Mononuclear cell (primary cell): Measurements from ENCODE around the gene PPIL1. TPM values are rescaled to one million over a fixed set of nuclear protein-coding genes. Genes with fewer than 3 reads are reported as not detected.

Experiments used
- H3K27me3 ChIP-seq: 2 replicates; pipeline ENCODE4 v1.6.0; 2011; ENCODE audit warnings: low read length, control low read depth; ENCODE audit not compliant: insufficient read depth
- H3K4me1 ChIP-seq: 2 replicates; pipeline ENCODE4 v1.5.1; 2011; ENCODE audit warnings: mild to moderate bottlenecking, low read length, control low read depth; ENCODE audit not compliant: insufficient read depth
- H3K4me3 ChIP-seq: 2 replicates; pipeline ENCODE4 v1.5.1; 2011; ENCODE audit warnings: mild to moderate bottlenecking, low read length, moderate library complexity
- H3K9me3 ChIP-seq: 2 replicates; pipeline ENCODE4 v1.5.1; 2011; ENCODE audit warnings: low read depth, mild to moderate bottlenecking, control low read depth, low read length
- total RNA-seq: library from RNA; depleted of rRNA; stranded (reverse); fragments of >200 nt; gene quantifications from one replicate; pipeline ENCODE4 v1.2.3, GENCODE V29; 2012

The PPIL1 gene
- total RNA-seq, 1 donor: 5.0 TPM

DNA sequence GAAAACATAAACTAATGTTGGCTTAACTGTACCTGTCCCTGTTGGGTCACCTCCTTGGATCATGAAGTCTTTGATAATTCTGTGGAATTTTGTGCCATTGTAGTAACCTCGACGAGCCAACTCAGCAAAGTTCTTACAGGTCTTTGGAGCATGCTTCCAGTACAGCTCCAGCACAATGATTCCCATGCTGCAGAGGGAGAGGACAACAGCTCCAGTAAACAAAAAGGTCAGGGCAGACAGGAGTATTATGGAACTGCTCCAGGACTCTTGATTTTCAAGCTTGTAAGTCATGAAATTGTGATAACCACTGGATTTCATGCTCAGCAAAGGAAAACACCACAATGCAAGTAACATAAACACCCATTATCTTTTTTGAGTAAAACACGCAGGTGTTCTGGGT lies 2.9 kb downstream of the PPIL1 start:
- Histone ChIP-seq H3K4me1 (peaks cover 20% of the 10 kb centered on the region), H3K4me3 (no peak overlapping the region), H3K9me3 (no peaks in the 10 kb centered on the region), H3K27me3 (no peaks in the 10 kb centered on the region)

DNA sequence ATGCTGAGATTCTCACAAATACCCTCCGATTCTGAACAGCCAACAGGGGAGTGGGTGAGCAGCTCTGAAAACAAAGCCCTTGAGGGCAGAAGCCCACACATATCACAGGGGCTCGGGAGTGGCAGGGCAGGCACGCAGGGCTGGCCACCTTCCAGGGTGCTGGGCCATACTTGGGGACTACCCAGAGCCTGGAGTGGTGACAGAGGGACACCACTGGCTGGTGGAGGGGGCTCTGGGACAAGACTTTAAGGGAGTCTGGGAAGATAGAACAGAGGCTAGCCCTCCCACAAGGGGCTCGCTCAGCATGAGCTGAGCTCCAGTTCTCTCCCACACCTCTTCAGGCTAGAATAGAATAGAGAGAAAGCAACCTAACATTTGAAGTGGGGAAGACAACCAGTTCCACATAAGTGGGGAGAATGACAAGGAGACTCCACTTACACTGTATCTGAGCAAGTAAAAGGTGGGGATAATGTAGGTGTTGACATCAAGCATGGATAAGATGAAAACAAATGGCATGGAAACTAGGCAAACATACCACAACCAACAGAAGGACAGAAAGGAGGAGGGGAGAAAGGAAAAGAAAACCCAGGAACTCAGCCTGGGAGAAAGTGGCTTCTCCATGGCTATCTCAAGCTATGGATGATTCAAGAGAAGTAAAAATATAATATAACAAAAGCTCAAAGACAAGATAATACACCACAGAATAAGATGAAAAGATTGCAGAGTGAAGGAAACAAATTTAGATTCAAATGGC lies 7.0 kb downstream of the PPIL1 start:
- no peaks in the 10 kb centered on the region for H3K27me3 ChIP-seq
- peaks cover 2% of the 10 kb centered on the region for H3K4me1 ChIP-seq
- H3K9me3 ChIP-seq: no peaks in the 10 kb centered on the region
- no peak overlapping the region for H3K4me3 ChIP-seq

DNA sequence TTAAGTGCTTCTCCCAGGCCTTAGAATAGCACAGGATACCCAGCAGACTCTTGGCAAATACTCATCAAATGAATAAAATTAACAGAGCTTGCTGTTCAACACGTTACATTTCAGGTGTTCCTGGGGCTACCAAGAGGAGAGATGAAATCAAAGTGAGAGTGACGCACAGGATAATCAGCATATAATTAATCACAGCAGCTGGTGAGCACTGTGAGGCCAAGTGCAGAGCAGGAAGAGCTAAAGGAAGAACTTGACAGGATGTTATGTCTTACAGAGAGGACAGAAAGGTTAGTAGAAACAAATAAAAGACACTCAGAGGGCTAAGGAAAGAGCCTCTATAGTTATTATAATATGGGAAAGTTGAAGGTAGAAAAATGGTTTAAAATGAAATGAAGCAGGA lies 8.8 kb downstream of the PPIL1 start:
- Histone ChIP-seq H3K9me3 (no peaks in the 10 kb centered on the region), H3K4me1 (no peaks in the 10 kb centered on the region), H3K27me3 (no peaks in the 10 kb centered on the region), H3K4me3 (no peak overlapping the region)

DNA sequence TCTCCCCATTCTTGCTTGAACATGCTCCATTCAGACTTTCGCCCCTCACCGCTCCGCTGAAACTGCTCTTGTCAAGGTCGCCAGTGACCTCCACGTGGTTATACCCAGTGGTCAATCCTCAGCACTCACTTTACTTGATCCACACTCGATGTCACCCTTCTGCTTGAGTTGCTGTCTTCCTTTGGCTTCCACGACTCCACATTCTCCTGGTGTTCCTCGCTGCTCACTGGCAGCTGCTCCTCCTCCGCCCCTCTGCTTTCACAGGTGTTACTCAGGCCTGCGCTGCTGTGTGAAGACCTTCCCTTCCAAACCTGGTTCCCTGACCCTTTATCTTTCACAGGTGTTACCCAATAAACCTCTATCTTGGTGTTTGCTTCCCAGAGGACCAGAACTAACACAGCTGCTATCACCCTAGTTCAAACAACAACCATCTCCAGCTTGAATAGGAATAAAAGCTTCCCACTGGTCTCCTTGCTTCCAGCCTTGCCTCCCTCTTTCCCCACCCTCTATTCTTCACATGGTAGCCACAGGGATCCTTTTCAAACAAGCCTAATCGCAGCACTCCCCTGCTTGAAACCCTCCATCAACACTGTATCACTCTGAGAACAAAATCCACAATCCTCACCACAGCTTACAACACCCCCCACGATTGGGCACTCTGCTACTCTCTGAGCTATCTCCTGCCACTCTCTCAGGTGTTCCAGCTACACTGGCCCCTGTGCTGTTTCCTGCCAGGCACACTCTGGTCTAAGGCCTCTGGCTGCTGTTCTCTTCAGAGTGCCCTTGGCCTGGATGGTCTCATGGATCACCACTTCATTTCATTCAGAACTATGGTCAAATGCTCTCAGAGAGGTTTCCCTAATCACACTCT lies 10.7 kb downstream of the PPIL1 start:
- Histone ChIP-seq H3K27me3 (no peaks in the 10 kb centered on the region), H3K9me3 (no peaks in the 10 kb centered on the region), H3K4me1 (no peaks in the 10 kb centered on the region), H3K4me3 (no peak overlapping the region)

DNA sequence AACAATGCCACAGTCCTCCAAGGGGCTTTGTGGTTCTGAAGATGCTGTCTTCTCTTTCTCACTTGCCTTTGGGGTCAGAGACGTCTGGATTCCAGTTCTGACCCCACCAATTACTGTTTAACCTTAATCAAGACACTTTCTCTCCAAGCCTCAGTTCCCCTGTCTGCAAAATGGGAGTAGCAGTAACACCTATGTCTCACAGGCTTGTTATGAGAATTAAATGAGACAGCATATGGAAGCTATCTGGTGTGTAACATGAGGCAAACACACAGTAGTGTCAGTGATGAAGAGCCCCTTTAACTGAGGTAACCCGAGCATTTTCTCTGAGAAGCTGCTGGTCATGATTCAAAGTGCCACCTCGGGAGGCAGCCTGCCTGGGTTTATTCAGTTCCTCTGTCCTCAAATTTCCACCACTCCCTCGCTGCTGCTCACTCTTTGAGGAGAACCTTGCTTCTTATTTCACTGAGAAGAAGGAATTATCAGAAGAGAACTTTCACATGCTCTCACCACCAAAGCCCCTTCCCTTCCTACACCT lies 11.7 kb downstream of the PPIL1 start:
- Histone ChIP-seq H3K4me3 (no peak overlapping the region), H3K4me1 (no peaks in the 10 kb centered on the region), H3K27me3 (no peaks in the 10 kb centered on the region), H3K9me3 (no peaks in the 10 kb centered on the region)

DNA sequence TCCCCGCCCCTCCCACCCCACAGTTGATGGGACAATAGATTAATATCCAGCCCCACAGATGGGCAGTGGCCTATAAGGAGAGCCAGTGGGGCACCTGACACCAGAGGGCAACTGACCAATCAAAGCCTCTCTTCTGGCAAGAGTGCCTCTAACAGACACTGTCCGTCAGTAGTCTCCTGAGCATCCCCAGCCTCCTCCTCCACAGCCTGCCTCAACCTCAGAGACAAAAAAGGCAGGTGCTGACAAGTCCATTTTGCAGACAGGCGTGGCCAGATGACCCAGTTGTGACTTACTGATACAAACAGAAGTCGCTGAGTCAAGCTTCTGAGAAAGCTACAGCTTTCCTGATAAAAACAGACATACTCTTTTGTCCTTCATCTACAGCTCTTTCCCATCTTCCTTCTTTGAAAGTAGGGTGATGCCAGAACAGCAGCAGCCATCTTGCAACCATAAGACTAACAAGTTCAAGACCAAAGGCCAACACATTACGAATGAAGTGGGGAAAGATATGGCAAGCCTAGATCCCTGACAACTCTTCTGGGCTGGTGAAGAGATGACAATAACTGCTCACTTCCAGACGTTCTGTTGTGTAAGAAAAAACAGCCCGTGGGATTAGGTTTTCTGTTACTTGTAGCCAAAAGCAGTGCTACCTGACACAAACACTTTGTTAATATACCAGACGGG lies 12.3 kb downstream of the PPIL1 start:
- H3K9me3 ChIP-seq: no peaks in the 10 kb centered on the region
- H3K4me3 ChIP-seq: no peak overlapping the region
- no peaks in the 10 kb centered on the region for H3K27me3 ChIP-seq
- no peaks in the 10 kb centered on the region for H3K4me1 ChIP-seq

DNA sequence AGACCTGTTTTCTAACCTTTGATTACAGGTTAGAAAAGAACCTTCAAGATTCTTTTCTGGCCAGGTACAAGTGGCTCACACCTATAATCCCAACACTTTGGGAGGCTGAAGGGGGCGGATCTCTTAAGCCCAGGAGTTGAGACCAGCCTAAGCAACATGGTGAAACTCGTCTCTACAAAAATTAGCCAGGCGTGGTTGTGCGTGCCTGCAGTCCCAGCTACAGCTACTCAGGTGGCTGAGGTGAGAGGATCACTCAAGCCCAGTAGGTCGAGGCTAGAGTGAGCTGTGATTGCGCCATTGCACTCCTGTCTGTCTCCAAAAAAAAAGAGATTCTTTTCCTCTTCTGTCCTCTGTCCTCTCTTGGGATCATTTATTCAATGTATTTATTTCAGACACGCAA lies 14.5 kb downstream of the PPIL1 start:
- Histone ChIP-seq H3K9me3 (no peaks in the 10 kb centered on the region), H3K4me3 (no peak overlapping the region), H3K4me1 (no peaks in the 10 kb centered on the region), H3K27me3 (no peaks in the 10 kb centered on the region)

DNA sequence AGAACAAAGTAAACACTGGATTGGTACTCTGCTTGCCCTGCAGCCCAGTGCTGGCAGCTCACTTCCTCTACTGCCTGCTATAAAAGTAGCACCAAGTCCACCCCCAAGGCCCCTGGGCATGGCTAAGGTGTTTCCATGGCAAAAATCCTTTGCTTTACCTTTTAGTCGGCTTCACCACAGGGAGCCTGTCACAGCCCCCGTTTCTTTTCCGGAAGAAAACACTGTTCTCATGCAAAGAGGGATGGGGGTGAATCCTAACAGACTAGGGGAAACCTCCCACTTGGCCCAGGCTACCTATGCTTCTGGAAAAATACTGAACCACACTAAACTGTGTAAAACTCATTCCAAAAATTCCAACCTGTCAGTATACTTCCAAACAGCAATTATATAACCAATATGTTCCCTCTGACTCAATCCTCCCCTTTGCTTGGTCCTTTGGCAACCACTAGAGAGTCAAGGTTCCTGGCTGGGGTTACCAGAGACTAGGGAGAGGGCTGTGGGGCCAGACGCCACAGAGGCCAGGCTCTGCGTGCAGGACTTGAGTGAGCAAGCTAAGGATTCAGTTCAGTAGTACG lies 16.1 kb downstream of the PPIL1 start:
- H3K4me1 ChIP-seq: peaks cover 3% of the 10 kb centered on the region
- no peaks in the 10 kb centered on the region for H3K9me3 ChIP-seq
- no peaks in the 10 kb centered on the region for H3K27me3 ChIP-seq
- H3K4me3 ChIP-seq: no peak overlapping the region

DNA sequence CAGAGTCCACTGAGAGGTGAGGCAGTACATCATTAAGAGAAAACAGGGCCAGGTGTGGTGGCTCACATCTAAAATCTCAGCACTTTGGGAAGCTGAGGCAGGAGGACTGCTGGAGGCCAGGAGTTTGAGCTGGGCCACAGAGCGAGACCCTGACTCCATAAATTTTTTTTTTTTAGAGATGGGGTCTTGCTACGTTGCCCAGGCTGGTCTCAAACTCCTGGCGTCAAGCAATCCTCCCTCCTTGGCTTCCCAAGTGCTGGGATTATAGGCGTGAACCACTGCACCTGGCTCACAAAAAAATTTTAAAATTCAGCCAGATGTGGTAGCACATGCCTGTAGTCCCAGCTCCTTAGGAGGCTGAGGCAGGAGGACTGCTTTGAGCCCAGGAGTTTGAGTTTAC lies 17.3 kb downstream of the PPIL1 start:
- H3K27me3 ChIP-seq: no peaks in the 10 kb centered on the region
- no peaks in the 10 kb centered on the region for H3K9me3 ChIP-seq

DNA sequence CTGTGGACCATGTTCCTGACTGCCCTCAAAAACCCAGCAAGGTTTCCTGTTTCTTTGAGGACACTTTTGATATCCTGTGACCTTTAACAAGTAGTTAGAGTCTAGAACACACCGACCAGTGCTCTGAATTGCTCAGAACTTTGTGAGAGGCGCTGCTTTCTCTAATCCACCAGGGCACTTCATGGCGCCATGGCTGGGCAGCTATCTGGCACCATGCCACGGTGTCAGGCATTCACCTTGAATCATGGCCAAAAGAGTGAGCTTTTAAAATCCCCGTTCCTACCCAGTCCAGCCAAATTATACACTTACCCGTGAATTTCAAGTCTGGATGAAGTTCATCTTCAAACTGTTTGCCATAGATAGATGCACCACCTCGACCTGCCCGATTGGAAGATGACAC lies 18.3 kb downstream of the PPIL1 start:
- Histone ChIP-seq H3K9me3 (no peaks in the 10 kb centered on the region), H3K4me1 (peaks cover 24% of the 10 kb centered on the region), H3K27me3 (no peaks in the 10 kb centered on the region), H3K4me3 (no peak overlapping the region)

More for the DNA sequence above, 17.3 kb downstream of the PPIL1 start:
- no peak overlapping the region for H3K4me3 ChIP-seq
- H3K4me1 ChIP-seq: peaks cover 14% of the 10 kb centered on the region

DNA sequence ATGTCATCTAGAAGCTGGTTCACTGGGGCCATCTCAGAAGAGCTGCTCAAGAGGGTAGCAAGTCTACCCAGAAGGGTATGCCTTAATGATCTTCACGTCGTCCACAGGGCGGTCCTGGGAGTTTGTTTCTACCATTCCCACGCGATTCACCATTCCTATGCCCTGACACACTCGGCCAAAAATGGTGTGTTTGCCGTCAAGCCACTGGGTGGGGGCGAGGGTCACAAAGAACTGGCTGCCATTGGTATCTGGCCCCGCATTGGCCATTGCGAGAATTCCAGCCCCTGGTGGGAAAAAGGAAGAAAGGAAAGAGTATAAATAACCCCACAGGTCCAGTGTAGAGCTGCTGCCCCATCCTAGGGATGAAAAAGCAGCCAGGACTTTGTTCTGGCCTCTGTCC lies 18.9 kb downstream of the PPIL1 start:
- H3K4me3 ChIP-seq: no peak overlapping the region
- H3K27me3 ChIP-seq: no peaks in the 10 kb centered on the region
- peaks cover 24% of the 10 kb centered on the region for H3K4me1 ChIP-seq
- H3K9me3 ChIP-seq: no peaks in the 10 kb centered on the region

DNA sequence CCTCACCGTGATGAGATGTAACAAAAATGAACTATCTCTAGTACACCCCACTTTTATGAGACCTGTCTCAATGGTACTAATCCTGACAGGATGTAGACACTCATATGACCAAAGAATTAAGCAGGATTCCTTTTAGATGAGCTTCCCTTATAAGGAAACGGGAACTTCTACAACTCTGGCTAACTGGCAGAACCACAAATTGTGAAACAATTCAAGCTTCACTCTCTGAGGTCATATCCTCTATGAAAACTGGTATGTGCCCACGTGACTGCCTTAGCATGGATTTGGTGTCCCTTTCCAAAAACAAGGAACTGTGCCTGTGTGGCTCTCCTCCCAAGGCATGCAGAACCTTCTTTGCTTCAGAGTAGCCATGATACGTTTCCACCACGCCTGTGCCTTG lies 21.3 kb downstream of the PPIL1 start:
- peaks cover 44% of the 10 kb centered on the region for H3K4me1 ChIP-seq
- H3K27me3 ChIP-seq: no peaks in the 10 kb centered on the region
- no peak overlapping the region for H3K4me3 ChIP-seq
- no peaks in the 10 kb centered on the region for H3K9me3 ChIP-seq

DNA sequence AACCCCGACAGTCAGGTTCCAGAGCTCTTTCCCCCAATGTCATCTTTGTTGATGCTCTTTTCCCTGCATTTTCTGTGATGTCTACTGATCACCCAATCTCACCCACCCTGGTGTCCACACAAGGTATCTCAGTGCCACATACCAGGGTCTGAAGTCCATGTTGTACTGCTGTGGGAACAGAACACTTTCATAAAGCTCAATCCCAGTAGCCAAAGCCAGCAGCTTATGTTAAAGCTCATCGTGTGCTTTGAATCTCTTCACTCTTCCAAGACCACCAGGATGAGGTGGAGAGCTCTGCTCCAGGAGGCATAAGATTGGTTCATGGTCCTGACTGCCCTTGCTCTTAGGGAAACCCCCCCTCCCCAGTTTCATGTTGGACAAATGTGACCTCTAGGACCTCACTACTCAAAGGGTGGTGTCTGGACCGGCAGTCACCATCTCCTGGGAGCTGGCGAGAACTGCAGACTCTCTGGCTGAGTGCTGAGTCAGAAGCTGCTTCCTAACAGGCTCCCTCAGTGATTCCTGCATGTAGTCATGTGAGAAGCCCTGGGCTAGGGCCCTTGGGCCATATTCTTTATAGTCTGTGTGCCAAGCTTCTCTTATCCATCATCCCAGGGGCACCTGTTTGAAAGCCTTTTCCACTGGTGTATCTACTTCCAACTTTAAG lies 22.0 kb downstream of the PPIL1 start:
- H3K4me3 ChIP-seq: no peak overlapping the region
- no peaks in the 10 kb centered on the region for H3K27me3 ChIP-seq
- no peaks in the 10 kb centered on the region for H3K9me3 ChIP-seq
- peaks cover 44% of the 10 kb centered on the region for H3K4me1 ChIP-seq

DNA sequence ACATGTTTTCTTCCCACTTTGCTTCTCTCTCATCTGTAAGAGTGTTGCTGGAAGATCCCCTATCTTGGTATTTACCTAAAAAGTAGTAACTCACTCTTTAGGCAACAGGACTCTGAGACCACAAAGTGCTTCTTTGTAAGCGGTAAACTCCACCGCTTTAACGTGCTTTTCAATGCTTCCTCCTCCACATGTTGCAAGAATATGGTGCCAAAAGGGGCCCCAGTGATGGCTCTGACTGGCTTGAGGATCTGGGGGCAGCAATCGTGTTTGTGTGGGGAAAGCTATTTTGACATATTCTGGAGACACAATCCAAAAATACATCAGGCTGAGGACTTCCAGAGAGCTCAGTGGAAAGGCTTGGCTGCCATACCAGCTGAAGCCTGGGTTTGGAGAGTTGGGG lies 23.0 kb downstream of the PPIL1 start:
- H3K27me3 ChIP-seq: no peaks in the 10 kb centered on the region
- no peaks in the 10 kb centered on the region for H3K9me3 ChIP-seq
- H3K4me3 ChIP-seq: no peak overlapping the region
- H3K4me1 ChIP-seq: peaks cover 44% of the 10 kb centered on the region
